OCI-LY1 (cell line): Measurements from ENCODE around the gene LRRC8B.
A peak's percentile ranks its signal among the peaks of the same experiment; 100 is the strongest.
"Not testable (repeated sequence)": the region's sequence is repeated elsewhere in the genome, so short reads cannot be mapped to it uniquely, and the experiment has no call there.

ENCODE experiments used
- H2AFZ ChIP-seq: fragments of 200-600 bp; sonication (generic), shearing (Covaris generic); 2 replicates; pipeline ENCODE4 v1.6.0; 2014; ENCODE audit warnings: antibody characterized with exemption, mild to moderate bottlenecking, low read length
- H3F3A ChIP-seq: fragments of 200-600 bp; sonication (generic), shearing (Covaris generic); 2 replicates; pipeline ENCODE4 v1.6.0; 2014; ENCODE audit warnings: mild to moderate bottlenecking, antibody characterized with exemption, low read length, moderate library complexity; ENCODE audit not compliant: insufficient read depth
- H3K27ac ChIP-seq: fragments of 200-600 bp; sonication (generic); 2 replicates; pipeline ENCODE4 v1.5.1; 2014; ENCODE audit warnings: low read length, mixed run types, mild to moderate bottlenecking, low read depth; ENCODE audit not compliant: poor library complexity, severe bottlenecking
- H3K27me3 ChIP-seq: fragments of 200-600 bp; sonication (generic); 2 replicates; pipeline ENCODE4 v1.6.0; 2014; ENCODE audit warnings: antibody characterized with exemption, mild to moderate bottlenecking, low read length, moderate library complexity; ENCODE audit not compliant: insufficient read depth
- H3K36me3 ChIP-seq: fragments of 200-600 bp; sonication (generic); 2 replicates; pipeline ENCODE4 v1.6.1; 2014; ENCODE audit warnings: mild to moderate bottlenecking, antibody characterized with exemption, low read length, moderate library complexity, mixed read lengths; ENCODE audit not compliant: insufficient read depth
- H3K4me1 ChIP-seq: fragments of 200-600 bp; sonication (generic); 2 replicates; pipeline ENCODE4 v1.5.1; 2014; ENCODE audit warnings: mild to moderate bottlenecking, low read length, moderate library complexity; ENCODE audit not compliant: insufficient read depth, severe bottlenecking
- H3K4me2 ChIP-seq: fragments of 200-600 bp; sonication (generic), shearing (Covaris generic); 2 replicates; pipeline ENCODE4 v1.6.1; 2014; ENCODE audit warnings: low read length
- H3K4me3 ChIP-seq: fragments of 200-600 bp; sonication (generic); 2 replicates; pipeline ENCODE4 v1.5.1; 2014; ENCODE audit warnings: low read length, low read depth, mild to moderate bottlenecking, mixed read lengths; ENCODE audit not compliant: poor library complexity, severe bottlenecking
- H3K79me2 ChIP-seq: fragments of 200-600 bp; shearing (Covaris generic); 2 replicates; pipeline ENCODE4 v1.6.1; 2016; ENCODE audit warnings: mixed run types, low read length, mixed read lengths; ENCODE audit not compliant: insufficient read depth
- H3K9ac ChIP-seq: fragments of 200-600 bp; sonication (generic), shearing (Covaris generic); 2 replicates; pipeline ENCODE4 v1.6.1; 2014; ENCODE audit warnings: mild to moderate bottlenecking, low read length, mixed read lengths
- H3K9me2 ChIP-seq: fragments of 200-600 bp; sonication (generic), shearing (Covaris generic); 2 replicates; pipeline ENCODE4 v1.6.1; 2014; ENCODE audit warnings: low read depth, mild to moderate bottlenecking, low read length, mixed read lengths
- H3K9me3 ChIP-seq: fragments of 200-600 bp; shearing (Covaris generic); 2 replicates; pipeline ENCODE4 v1.6.1; 2014; ENCODE audit warnings: low read length, mixed read lengths
- H4K20me1 ChIP-seq: fragments of 200-600 bp; sonication (generic), shearing (Covaris generic); 2 replicates; pipeline ENCODE4 v1.6.0; 2016; ENCODE audit warnings: mild to moderate bottlenecking, low read length; ENCODE audit not compliant: insufficient read depth
- EZH2 ChIP-seq: fragments of 200-600 bp; sonication (generic), shearing (Covaris generic); IDR thresholded peaks from 2 replicates; pipeline ENCODE4 v1.8.0; 2017; ENCODE audit warnings: borderline replicate concordance, mixed run types, mild to moderate bottlenecking, antibody characterized with exemption, low read length, moderate library complexity, mixed read lengths
- TF ChIP-seq, protein P1 (sequence below): fragments of 200-600 bp; sonication (generic), shearing (Covaris generic); IDR thresholded peaks from 2 replicates; pipeline ENCODE4 v1.5.1; 2017; ENCODE audit warnings: mild to moderate bottlenecking, antibody characterized with exemption, low read length, moderate library complexity, mixed read lengths

Gene LRRC8B

GRCh38 chr1:89518221-89518631 is 6.4 kb upstream of the LRRC8B start:
- Histone ChIP-seq H3K4me1 (no peaks in the 10 kb centered on the region), H3K9ac (no peak overlapping the region), H2AFZ (no peak overlapping the region), H3K4me2 (no peak overlapping the region), H3K4me3 (no peak overlapping the region), H3F3A (no peaks in the 10 kb centered on the region), H3K27me3 (no peaks in the 10 kb centered on the region), H3K36me3 (no peaks in the 10 kb centered on the region), H3K27ac (no peak overlapping the region), H4K20me1 (no peaks in the 10 kb centered on the region), H3K79me2 (no peaks in the 10 kb centered on the region), H3K9me3 (peaks cover 4% of the 10 kb centered on the region; the same call in 1 of the 2 replicates), H3K9me2 (no peaks in the 10 kb centered on the region)
- TF ChIP-seq EZH2 = no peak
- TF ChIP-seq, protein P1, sequence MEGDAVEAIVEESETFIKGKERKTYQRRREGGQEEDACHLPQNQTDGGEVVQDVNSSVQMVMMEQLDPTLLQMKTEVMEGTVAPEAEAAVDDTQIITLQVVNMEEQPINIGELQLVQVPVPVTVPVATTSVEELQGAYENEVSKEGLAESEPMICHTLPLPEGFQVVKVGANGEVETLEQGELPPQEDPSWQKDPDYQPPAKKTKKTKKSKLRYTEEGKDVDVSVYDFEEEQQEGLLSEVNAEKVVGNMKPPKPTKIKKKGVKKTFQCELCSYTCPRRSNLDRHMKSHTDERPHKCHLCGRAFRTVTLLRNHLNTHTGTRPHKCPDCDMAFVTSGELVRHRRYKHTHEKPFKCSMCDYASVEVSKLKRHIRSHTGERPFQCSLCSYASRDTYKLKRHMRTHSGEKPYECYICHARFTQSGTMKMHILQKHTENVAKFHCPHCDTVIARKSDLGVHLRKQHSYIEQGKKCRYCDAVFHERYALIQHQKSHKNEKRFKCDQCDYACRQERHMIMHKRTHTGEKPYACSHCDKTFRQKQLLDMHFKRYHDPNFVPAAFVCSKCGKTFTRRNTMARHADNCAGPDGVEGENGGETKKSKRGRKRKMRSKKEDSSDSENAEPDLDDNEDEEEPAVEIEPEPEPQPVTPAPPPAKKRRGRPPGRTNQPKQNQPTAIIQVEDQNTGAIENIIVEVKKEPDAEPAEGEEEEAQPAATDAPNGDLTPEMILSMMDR = no peak

DNA sequence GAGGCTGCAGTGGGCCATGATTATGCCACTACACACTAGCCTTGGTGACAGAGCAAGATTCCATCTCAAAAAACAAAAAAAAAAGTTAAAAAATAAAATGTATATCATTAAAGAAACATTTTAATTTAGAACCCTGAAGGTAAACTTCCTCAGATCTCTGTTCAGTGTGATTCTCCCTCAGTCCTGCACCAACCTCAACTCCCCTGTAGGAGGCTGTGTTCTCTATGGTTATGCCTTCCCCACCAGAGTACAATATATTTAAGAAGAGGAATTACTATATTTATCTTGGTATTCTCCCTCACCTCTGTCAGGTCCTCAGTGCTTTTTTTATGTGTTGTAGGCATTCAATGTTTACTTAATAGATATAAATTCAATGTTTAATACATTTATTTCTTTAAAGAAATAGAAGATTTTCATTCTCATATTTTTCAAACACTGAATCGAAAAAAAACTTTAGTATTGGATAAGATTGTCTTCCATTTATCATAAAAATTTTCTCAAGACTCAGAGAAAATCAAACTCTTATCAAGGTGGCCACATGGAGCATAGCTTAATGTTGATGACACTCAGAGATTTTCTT is 4.8 kb upstream of the LRRC8B start:
- Histone ChIP-seq H3K9me3 (peaks cover 4% of the 10 kb centered on the region; the same call in 1 of the 2 replicates), H3K9ac (no peak overlapping the region), H3K27ac (no peak overlapping the region), H3K4me3 (no peak overlapping the region), H3K9me2 (no peaks in the 10 kb centered on the region), H3K27me3 (no peaks in the 10 kb centered on the region), H3K36me3 (no peaks in the 10 kb centered on the region), H3K4me1 (peaks cover 11% of the 10 kb centered on the region), H3K79me2 (no peaks in the 10 kb centered on the region), H2AFZ (no peak overlapping the region), H3K4me2 (no peak overlapping the region), H3F3A (no peaks in the 10 kb centered on the region), H4K20me1 (no peaks in the 10 kb centered on the region)
- TF ChIP-seq EZH2 = no peak
- TF ChIP-seq, protein P1 = peak; percentile 65

- H3K36me3 ChIP-seq, H3K4me2 ChIP-seq, H3K4me3 ChIP-seq, H2AFZ ChIP-seq, H3K27me3 ChIP-seq, H4K20me1 ChIP-seq, H3K9me2 ChIP-seq, H3K9ac ChIP-seq, H3F3A ChIP-seq, H3K27ac ChIP-seq, H3K9me3 ChIP-seq: not testable (repeated sequence)
- Histone ChIP-seq H3K4me1 (peaks cover 26% of the 10 kb centered on the region), H3K79me2 (peaks cover 16% of the 10 kb centered on the region)
Observed at GRCh38 chr1:89521977-89522376, 2.7 kb upstream of the LRRC8B start.
